HG03469 (cell line): ENCODE results near the gene SLC34A3.
A peak's percentile ranks its signal among the peaks of the same experiment; 100 is the strongest.
"Not testable (repeated sequence)": the region's sequence is repeated elsewhere in the genome, so short reads cannot be mapped to it uniquely, and the experiment has no call there.

Experiments used
- ATAC-seq: cut with Tn5 transposase; IDR thresholded peaks from one replicate; pipeline ENCODE4 v1.9.1; 2021; ENCODE audit warnings: mild to moderate bottlenecking, moderate library complexity, moderate number of reproducible peaks; ENCODE audit not compliant: unreplicated experiment

The SLC34A3 gene

DNA sequence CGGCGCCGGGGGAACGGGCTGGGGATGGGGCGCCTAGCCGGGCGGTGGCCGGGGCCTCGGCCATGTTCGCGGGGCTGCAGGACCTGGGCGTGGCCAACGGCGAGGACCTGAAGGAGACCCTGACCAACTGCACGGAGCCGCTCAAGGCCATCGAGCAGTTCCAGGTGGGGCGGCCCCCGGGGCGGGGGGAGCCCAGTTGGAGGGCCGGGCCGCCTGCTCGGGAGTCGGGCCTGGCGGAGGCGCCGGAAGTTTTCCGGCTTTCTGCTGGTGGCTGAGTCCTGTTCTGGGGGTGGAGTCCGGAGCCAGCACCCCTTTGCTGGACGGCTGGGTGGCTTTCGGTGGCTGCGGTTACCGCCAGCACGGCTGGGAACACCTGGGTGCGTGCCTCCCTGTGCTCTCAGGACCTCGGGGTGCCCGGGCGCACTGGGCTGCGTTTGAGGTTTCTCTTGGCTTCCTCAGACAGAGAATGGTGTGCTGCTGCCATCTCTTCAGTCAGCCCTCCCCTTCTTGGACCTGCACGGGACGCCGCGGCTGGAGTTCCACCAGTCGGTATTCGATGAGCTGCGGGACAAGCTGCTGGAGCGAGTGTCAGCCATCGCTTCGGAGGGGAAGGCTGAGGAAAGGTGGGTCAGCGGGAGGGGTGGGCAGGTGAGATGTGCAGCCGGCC, 24.9 kb downstream of the SLC34A3 start:
- ATAC-seq, result peak; percentile 31

DNA sequence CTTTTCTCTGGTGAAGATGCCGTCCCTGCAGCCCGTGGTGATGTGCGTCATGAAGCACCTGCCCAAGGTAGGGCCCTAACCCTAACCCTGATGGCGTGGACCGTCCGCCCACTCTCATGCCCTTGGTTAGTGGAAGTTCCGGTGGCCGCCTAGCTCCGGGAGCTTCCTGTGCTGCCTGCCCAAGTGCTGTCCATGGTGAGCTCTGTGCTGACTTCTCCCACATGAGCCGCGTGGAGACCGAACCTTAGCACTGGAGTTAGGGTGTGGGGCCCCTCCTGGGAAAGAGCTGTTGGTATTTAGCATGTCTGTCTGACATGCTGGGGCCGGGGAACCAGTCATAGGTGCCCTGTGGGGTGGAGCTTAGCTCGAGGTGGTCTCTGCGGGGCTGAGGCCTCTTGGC, 25.7 kb downstream of the SLC34A3 start:
- no peak for ATAC-seq

DNA sequence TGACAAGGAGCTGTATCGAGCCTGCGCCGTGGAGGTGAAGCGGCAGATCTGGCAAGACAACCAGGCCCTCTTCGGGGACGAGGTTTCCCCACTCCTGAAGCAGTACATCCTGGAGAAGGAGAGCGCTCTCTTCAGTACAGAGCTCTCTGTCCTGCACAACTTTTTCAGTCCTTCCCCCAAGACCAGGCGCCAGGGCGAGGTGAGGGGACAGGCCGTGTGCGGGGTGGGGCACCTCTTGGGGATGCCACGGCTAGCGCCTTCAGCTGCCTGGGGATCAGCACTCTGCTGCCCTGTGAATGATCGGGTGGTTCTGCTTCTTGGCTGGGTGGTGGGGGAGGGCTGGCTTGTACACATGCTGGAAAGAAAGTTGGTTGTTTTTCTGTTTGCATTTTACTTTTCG, 26.2 kb downstream of the SLC34A3 start:
- ATAC-seq, result no peak

DNA sequence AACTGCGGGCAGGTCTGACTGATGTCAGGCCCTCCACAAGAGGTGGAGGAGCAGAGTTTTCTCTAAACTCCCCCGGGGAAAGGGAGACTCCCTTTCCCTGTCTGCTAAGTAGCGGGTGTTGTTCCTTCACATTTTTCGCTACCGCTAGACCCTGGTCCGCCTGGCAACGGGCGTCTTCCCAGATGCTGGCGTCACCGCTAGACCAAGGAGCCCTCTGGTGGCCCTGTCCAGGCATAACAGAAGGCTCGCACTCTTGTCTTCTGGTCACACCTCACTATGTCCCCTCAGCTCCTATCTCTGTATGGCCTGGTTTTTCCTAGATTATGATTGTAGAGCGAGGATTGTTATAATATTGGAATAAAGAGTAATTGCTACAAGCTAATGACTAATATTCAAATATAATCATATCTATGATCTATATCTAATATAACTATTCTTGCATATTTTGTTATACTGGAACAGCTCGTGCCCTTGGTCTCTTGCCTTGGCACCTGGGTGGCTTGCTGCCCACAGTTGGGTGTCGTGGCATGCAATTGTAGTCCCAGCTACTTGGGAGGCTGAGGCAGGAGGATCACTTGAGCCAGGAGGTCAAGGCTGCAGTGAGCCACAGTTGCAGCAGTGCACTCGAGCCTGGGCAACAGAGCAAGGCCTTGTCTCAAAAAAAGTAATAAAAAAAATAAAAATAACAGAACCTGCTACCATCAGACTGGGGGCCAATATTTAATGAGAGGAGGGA, 31.6 kb downstream of the SLC34A3 start:
- ATAC-seq, result not testable (repeated sequence)

DNA sequence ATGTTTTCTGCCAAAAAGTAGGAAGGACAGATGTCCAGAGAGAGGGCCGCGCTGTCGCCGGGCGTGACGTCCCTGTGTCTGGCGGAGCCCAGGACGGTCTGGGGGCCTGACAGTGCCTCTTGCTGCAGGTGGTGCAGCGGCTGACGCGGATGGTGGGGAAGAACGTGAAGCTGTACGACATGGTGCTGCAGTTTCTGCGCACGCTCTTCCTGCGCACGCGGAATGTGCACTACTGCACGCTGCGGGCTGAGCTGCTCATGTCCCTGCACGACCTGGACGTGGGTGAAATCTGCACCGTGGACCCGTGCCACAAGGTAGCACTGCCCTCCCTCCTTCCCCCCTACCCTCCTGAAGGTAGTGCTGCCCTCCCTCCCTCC, 32.2 kb downstream of the SLC34A3 start:
- no peak for ATAC-seq

DNA sequence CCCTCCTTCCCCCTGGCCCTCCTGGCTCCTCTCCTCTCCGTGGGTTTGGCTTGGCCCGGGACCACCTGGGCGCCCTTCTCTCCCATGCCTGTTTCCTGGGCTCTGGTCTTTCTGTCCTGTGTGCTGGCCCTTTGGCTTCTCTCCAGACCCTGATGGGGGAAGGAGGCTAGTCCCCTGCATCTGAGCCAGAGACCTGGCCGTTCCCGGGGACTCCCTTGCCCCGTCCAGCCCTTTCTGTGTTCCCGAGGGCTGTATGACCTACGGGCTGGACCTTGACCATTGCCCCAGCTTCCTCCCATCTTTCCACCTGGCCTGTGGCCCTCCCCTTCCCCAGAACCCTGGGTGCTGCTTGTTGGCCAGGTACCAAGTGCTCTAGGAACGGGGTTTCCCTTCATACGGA, 32.8 kb downstream of the SLC34A3 start:
- ATAC-seq, result no peak

DNA sequence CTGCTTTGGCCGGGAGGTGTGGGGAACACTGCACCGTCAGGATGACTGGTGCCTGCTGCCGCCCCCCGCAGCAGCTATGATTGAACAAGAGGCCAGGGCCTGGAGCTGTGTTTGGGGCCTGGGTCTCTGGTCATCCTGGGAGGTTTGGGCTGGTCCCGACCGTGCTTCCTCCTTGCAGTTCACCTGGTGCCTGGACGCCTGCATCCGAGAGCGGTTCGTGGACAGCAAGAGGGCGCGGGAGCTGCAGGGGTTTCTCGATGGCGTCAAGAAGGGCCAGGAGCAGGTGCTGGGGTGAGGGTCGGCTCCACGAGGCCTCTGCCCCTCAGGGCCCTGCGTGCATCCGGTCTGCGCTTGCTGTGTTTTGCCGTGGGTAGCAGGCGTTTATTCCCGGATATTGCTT, 33.4 kb downstream of the SLC34A3 start:
- ATAC-seq, result no peak

DNA sequence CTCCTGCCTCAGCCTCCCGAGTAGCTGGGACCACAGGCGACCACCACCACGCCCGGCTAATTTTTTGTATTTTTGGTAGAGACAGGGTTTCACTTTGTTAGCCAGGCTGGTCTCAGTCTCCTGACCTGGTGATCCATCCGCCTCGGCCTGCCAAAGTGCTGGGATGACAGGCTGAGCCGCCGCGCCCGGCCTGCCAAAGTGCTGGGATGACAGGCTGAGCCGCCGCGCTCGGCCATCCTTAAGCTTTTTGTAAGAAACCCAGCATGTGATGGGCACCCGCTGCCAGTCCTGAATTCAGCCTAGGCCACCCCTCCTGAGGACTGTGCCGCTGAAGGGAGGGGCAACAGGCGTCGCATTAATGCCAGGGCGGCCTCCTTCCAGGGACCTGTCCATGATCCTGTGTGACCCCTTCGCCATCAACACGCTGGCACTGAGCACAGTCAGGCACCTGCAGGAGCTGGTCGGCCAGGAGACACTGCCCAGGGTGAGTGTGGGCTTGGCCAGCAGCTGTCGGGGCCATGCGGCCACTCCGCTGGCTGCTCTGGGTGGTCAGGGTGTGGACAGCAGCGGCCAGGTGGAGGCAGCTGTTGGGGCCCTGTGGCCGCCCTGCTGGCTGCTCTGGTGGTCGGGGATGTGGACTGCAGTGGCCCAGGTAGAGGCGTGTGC, 34.9 kb downstream of the SLC34A3 start:
- no peak for ATAC-seq

DNA sequence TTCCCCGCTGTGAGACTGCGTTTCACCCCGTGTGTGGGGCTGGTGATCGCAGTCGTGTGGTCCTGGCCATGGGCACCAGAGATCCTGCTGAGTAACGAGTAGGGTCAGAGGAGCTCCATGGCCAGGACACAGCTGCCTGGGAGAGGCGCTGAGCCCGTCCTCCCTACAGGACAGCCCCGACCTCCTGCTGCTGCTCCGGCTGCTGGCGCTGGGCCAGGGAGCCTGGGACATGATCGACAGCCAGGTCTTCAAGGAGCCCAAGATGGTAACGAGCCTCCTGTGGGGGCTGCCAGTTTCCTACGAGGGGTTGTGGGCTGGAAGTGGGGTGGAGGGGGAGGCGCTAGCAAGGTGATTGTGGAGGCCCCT, 35.4 kb downstream of the SLC34A3 start:
- ATAC-seq, result no peak

DNA sequence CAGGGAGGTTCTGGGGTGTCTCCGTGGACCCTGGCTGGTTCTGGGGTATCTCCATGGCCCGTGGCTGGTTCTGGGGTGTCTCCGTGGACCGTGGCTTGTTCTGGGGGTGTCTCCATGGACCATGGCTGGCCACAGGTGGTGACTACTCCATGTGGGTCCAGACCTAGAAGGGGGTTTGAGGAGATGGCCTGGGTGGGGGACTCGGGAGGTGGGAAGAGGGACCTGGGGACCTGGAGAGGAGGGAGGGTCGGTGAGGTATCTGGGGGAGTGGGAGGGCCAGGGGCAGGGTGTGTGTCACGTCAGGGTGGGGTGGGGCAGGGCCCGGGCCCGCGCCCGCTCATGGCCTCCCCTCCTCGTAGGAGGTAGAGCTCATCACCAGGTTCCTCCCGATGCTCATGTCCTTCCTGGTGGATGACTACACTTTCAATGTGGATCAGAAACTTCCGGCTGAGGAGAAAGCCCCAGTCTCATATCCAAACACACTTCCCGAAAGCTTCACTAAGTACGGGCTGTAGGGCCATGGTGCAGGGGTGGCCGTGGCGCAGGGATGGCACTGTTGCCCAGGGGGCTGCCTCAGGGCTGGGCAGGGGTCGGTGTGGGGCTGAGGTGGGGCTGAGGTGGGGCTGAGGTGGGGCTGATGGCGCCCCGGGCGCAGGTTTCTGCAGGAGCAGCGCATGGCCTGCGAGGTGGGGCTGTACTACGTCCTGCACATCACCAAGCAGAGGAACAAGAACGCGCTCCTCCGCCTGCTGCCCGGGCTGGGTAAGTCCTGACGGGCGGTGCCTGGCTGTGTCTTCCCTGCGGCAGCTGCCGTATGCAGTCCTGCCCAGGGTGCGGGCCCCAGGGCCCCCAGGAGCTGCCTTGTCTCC, 36.1 kb downstream of the SLC34A3 start:
- no peak for ATAC-seq

DNA sequence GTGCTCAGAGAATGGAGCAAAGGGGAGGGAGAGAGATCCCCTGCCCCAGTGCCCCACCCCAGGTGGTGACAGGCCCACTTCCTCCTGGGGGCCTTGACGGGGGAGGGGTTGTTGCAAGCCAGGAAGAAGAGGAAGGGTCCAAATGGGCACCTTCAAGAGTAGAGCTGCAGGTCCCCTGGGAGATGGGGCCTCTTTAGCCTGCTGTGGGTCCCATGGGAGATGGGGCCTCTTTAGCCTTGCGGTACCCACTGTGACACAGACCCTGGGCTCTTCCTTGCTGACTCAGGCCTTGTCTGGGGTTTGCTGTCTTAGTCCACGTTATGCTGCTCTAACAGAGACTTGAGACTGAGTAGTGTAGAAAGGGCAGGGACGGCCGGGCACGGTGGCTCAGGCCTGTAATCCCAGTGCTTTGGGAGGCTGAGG, 37.2 kb downstream of the SLC34A3 start:
- no peak for ATAC-seq

DNA sequence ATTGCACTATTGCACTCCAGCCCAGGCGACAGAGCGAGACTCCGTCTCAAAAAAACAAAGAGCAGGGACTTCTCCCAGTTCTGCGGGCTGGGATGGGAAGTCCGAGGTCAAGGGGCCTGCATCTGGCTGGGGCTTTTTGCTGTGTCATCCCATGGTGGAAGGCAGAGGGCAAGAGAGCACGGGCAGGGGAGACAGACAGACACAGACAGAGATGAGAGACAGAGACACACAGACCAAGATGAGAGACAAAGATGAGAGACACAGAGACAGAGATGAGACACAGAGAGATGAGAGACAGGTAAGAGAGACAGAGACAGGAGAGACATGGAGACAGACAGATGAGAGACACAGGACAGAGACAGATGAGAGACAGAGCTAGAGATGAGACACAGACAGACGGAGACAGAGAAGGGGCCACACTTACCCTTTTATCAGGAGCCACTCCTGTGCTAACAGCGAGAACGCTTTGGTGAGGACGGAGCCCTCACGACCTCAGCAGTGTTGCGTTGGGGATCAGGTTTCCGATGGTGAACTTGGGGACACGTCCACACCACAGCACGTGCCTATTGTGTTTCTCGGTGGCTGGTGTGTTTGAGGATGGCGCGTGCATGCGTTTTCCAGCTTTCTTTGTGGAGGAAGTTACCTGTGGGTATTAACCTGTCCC, 38.0 kb downstream of the SLC34A3 start:
- ATAC-seq, result no peak

DNA sequence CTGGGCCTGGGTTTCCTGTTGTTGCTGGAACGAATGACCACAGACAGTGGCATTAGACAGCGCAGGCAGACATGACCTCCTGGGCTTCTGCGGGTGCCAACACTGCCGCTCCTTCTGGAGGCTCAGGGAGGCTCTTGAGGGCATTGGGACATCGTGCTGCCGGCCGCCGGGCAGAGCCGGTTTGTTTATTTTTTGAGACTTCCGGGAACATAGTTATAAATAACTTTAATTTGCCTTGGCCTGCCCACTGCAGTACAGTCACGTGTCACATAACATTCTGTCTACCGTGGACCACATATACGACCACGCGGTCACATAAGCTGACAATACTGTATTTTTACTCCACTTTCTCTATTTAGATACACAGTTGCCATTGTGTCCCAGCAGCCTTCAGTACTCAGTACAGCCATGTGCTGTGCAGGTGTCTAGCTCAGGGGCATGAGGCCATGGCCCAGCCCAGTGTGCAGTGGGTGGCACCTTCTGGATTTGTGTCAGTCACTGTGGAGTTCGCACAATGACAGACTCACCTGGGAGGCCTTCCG, 38.6 kb downstream of the SLC34A3 start:
- no peak for ATAC-seq

DNA sequence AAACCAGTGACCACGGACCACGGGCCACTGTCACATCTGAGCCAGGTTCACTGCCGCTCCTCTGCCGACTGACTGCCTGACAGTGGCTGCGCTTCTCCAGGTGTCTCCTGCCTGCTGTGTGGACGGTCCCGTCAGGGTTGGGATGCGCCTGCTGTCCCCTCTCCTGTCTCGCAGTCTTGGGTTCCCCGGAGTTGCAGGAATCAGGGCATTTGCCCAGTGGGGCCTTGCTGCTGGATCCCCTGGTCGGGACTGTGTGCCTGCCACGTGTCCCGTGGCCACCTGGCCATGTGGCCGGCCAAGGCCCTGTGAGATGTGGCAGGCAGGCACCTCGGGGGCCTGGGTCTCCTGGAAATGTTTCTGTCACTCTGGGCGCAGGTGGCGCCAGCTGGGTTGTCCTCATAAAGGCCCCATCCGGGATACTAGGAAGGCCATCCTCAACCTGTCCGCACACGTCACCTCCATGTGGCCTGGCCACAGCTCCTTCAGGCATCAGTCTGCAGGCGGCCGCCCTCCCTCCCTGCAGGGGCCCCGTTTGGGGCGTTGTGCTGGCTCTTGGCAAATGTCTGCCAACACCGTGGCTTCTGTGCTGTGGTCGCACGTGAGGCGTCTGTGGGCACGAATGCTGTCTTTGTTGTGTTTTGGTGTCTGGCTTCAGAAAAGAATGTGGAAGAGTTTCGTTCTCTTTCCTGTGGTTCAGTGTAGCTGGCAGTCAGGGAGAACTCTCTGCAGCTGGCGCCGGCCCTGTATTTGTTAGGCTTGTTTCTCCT, 40.4 kb downstream of the SLC34A3 start:
- ATAC-seq, result no peak

DNA sequence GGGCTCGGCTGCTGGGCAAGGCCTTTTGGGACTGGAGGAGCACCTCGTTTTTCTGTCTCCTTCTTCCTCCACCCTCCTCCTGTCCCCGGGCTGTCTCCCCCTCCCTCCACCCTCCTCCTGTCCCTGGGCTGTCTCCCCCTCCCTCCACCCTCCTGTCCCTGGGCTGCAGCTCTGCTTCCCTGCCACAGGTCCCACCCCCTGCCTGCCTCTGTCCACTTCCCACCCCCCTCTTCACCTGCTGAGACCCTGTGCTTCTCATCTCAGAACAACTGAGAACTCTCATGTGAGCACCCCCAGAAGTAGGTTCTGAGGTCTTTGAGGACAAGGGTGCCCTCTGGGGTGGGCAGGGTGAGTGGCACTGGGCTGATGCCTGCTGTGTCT, 41.0 kb downstream of the SLC34A3 start:
- ATAC-seq, result no peak

DNA sequence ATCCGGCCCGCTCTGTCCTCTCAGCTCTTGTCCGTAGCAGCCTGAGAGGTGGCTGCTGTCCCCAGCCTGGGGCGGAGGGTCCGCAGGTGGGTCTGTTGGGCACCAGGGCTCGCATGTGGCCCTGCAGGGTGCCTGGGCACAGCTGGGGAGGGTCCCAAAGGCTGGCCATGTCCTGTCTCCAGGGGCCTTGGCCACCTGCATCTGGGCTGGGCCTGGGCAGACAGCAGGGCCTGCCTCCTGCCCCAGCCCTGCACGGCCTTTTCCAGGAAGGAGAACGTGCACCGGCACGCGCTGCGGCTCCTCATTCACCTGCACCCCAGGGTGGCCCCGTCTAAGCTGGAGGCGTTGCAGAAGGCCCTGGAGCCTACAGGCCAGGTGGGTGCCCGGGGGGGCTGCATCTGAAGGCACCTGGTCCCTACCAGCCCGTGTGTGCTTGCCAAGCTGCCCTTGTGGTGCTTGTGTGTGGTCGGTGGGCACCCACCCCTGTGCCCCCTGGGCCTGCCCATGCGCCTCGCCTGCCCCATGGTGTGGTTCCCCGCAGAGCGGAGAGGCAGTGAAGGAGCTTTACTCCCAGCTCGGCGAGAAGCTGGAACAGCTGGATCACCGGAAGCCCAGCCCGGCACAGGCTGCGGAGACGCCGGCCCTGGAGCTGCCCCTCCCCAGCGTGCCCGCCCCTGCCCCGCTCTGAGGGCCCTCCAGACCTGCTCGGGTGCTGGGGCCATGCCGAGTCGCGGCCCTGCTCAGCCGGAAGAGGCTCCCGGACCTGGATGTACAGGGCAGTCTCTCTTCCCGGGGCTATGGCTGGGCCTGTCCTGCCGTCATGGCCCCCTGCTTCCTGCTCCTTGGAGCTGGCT, 41.8 kb downstream of the SLC34A3 start:
- no peak for ATAC-seq

DNA sequence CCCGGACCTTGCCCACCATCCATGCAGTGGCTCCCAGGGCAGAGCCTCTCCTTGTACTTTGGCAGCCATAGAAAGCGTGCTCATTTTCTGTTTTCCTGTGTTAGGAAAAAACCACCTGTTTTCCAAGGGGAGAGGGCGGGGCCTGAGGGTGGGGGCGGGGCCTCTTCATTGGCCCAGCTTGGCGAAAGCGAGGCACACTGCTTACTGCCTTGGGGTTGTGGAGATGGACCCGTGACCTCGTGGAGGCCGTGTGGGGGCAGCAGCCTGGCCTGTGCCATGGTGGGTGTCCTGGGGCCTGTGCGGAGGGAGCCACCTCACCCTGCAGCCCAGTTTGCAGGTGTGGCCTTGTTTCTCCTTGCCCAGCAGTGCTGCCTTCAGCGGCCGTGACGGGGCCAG, 42.4 kb downstream of the SLC34A3 start:
- ATAC-seq, result no peak

DNA sequence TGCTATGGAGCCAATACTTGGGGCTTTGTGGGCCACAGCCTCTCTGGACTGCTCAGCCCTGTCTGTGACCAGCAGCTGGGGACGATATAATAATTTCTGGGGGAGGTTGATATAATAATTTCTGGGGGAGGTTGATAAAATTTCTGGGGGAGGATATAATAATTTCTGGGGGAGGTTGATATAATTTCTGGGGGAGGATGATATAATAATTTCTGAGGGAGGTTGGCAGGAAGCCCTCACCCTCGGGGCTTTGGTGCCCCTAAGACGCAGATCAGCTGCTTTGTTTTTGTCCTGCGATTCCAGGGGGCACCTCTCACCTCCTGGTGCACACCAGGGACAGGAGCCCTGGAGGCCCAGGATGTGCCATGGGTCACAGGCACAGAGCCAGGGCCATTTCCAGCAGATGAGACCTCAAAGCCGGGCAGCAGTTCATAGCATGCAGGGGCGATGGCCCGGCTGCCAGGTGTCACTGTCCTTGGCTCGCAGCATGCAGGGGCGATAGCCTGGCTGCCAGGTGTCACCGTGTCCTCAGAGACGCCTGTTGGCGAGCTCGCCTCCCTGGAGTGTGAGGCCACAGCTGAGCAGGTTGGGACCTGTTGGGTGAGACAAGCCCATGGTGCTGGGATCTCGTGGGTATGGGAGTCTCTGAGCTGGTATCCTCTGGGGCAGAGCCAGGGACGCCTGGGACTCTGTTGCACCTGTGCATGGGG, 43.1 kb downstream of the SLC34A3 start:
- ATAC-seq, result no peak
